HG02571 (cell line): ENCODE results near the gene MALL.
"Not testable (repeated sequence)": the region's sequence is repeated elsewhere in the genome, so short reads cannot be mapped to it uniquely, and the experiment has no call there.

Experiments used
- ATAC-seq: cut with Tn5 transposase; IDR thresholded peaks from one replicate; pipeline ENCODE4 v1.9.1; 2021; ENCODE audit warnings: mild to moderate bottlenecking, moderate library complexity; ENCODE audit not compliant: unreplicated experiment

MALL gene

DNA sequence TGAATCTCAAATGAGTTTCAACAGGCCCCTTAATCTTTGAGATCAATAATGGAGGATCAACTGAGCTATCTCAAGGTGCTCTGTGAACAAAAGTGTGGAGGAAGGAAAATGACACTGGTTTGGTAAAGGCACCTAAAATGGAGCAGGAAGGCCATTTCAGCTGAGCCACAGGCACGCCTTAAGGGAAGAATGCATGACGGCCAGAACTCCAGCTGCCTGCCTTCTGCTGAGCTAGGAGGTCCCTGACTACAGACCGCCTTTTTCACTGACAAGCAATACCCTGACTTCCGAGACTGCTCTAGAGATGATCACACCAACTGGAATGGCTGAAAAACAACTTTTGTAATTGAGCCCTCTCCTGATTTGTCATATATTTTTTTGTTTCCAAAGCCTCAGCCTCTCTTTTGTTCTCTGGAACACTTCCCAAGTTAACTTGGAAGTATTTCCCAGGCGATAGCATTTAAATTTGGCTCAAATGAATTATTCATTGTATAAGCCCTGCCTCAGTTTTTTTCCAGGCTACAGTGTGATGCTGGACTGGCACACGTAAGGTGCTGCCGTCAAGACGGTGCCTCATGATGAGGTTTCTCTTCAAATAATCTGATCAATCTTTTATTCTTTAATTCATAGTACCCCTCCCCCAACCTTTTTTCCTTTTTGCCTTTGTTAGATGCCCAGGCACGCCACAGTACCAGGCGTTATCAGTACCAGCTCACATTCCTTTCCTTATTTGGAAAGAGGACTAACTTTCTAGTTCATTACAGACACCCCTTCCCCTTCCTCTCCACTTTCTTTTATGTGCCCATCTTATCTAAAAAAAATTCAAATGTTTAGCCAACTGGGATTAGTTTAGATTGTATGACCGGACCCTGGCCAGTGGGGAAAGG is 60.9 kb downstream of the MALL start:
- not testable (repeated sequence) for ATAC-seq

DNA sequence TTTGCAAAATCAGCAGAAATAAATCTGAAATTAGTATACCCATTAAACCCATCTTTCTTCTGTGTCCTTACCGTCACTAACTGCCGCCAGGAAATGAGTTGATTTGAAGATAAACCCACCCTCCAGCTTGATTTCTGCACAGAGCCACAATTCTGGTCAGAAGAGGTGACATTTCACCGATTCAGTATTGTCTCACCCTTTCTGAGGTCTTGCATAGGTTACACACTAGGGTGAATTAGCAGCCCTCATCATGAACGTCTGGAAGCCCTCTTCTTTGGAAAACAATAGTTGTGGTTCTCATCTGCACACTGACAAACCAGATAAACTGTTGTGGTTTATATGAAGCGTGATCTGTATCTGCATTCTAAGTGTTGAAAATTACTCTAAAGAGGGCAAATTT is 61.9 kb downstream of the MALL start:
- not testable (repeated sequence) for ATAC-seq

DNA sequence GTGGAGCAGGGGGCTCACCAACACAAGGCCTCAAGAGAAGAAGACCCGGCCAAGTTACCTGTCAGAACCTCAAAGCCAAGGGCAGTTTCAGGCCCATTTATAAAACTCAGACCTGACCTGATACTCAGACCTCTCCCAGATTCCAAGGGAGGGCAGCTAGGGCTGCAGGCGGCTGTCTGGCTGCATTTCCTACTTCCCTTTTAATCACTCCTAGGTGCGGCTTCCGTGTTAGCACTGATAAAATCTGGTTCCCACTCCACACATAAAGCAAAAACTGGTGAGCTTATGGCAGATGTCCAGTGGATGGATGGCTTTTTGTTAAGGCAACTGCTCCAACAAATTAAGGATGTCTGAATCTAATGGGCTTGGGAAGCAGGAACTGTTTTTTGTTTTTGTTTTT is 63.5 kb downstream of the MALL start:
- ATAC-seq, result not testable (repeated sequence)

DNA sequence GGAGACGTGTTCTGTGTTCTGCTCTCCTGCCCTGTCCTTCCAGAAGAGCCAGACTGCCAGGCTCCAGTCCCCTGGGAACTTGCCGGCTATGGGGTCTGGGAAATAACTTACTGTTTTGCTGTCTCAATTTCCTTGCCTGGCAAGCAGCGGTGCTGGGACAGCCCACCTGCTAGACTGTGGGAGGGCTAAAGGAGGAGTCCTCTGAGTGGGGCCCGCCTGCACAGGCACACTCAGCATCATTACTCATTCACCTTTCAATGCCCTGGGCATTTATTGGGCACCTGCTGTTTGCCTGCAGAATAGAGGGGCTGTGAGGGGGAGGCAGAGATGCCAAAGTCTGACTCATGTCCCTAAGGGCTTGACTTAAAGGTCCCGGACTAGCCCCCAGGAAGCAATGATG is 65.4 kb downstream of the MALL start:
- not testable (repeated sequence) for ATAC-seq

DNA sequence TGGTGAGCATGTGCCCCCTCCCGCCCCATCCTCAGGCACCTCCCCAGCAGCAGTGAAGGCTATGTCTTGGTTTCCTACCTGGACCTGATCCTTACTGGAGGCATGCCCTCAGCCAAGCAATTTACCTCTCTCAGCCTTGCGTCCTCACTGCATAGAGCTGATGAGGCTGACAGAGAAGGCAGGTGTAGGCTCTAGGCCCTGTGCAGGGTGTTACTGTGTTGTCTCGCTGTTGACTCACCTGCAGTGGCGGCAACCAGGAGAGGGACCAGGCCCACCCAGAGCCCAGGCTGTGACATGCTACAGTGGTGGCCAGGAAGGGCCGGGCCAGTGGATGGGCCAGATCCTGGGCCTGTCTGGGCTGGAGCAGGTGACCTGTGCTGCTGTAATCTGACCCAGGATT is 65.9 kb downstream of the MALL start:
- ATAC-seq, result not testable (repeated sequence)

DNA sequence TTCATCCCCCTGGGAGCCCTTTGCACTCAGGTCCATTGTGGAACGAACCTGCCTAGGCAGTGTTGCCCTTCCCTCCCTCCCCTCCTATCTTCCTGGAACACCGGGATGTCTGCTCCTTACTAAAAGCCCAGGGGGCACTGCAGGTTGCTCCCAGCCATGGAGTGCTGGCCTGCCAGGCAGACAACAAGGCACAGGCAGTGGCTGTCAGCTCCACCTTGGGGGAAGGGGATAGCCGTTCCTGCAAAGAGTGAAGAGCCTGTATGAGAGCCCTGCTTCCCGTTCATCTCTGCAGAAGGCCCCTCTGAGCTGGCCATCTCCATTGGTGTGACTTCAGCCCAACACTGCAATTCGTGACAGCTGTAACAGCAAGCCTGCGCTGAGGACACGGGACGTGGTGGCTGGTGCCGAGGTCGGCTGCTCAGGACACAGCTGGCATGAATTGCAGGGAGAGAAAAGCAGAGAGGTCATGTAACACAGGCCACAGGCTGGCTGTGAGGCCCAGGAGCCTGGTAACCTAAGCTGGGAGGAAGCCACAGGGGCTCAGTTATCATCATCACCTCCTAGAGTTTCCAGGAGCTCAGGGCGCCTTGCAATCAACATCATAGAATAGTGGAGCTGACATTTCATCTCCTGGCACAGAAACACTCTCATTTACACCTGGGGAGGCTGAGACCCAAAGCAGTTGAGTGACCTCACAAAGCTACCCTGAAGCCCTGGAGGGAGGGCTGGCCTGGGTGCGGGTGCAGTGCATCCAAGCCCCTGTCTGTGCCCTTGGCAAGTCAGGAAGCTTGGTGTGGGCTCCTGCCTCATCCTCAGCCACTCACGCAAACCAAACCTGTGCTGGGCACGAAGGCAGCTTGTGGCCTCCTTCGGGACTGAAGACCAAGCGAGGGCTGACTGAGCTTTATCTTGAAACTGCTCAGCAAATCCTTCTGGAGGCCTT is 67.1 kb downstream of the MALL start:
- ATAC-seq, result not testable (repeated sequence)

DNA sequence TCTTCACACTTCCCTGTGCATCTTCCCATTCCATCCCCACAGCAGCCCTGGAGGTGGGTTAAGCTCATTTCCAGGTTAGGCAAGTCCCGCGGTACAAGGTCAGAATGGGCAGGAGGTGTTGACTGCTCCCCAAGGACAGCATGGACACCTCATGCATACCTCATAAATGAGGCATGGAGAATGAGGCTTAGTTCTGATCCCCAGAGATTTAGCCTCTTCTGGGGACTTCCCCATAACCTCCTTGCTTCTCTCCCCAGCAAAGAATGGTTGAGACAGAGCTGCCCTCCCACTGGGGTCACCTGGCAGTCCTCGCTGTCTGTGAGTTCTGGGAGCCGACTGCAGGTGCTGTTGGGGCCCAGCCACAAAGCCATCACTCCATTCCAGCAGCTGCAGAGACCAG is 68.4 kb downstream of the MALL start:
- not testable (repeated sequence) for ATAC-seq

DNA sequence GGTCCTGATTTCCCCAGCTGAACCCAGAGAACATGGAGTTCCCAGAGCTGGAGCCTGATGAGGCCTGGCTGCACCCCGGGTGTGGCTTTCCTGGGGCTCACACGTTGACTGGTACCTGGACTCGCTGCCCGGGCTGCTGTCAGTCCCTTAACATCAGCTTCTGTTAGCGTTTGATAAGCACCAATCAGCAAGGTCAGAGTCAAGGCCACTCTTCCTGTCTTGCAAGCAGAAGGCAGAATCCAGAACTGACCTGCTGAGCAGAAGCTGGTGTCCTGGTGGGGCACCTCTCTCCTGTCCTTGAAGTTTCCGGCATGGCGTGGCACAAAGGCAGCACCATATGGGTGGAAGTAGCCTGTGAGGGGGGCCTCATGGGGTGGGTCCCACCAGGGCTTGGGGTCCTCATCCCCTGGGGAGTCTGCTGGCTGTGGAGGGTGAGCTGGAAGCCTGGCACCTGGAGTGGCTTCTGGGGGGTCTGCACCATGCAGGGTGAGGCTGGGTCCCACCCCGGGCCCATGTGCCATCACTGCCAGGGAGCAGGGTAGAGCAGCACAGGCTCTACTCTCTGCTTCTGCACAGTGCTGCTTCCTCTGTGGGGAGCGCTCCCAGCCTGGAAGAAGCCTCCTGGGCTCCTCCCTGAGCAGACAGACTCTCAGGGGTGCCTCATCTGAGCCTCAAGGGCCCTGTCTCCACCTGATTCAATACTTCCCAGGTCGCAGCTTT is 73.5 kb downstream of the MALL start:
- not testable (repeated sequence) for ATAC-seq

DNA sequence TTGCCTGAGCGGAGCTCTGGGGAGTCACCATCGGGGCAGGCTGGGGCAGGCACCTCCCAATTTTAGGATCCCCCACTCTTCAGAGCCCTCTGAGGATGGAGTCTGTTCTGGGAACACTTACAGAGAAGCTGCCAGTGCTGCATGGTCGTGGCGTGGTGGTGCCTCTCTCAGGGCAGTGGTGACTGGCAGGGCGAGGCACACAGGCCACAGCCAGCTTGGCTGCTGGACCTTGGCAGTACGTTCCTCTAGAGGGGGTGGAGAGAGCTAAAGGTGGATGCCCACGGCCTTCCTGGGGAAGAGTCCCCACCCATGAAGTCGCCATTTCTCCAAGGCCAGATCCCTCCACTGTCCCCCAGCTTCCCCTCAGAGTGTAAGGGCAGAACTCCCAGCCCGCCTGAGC is 78.3 kb downstream of the MALL start:
- not testable (repeated sequence) for ATAC-seq

DNA sequence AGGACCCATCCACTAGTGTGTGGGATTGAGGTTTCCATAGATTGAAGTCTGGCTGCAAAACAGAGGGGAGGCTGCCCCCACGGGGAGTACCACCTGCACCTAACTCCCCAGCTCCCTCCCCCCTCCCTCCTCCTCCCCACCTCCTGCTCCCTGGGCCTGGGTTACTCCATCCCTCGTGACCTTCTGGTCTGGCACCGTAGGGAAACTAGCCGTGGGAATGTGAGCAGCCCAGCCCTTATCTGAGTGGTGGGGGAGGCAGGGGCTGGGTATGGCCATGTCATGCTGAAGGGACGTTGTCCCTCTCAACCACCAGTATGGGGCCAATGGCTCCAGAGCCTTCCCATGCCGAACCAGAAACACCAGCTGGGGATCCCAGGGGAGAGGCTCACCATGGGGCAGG is 80.2 kb downstream of the MALL start:
- ATAC-seq, result not testable (repeated sequence)

DNA sequence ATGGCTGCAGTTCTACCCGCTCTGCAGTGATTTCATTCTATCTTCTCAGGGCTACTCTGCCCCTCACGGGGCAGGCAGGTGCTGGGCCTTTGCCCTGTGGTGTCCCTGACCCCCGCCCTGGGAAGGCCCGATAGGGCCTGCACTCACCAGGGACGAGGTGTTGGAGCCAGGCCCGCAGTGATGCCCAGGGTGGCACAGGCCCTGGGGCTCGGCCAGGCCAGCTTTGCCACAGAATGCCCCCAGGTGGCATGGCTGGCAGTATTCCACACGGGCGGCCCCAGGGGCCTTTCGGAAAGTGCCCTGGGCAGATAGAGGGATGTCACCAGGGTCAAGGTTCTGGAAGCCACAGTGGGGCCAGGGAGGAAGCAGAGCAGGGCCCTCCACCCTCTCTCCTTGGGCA is 80.7 kb downstream of the MALL start:
- ATAC-seq, result not testable (repeated sequence)
